ENCODE measurements around the gene SCYGR6. TPM values are rescaled to one million over a fixed set of nuclear protein-coding genes. Genes with fewer than 3 reads are reported as not detected.

Gene SCYGR6
- total and polyA plus RNA-seq, 4 donors = not detected

GRCh38 chr2:227706859-227707258 lies 17.7 kb downstream of the SCYGR6 start:
- Histone ChIP-seq H3K27ac (ENCODE audit: low read depth in 1 of 2, low read length in 2 of 2) (peak overlapping the region; percentile 19 to 50), H3K36me3 (ENCODE audit: control insufficient read depth in 4 of 4, insufficient read depth in 3 of 4, low read depth in 1 of 4, low read length in 3 of 4) (no peaks in the 10 kb centered on the region), H3K9ac (ENCODE audit: low read depth in 1 of 2, low read length in 2 of 2) (no peak overlapping the region), H3K9me3 (ENCODE audit: control insufficient read depth in 4 of 4, low read length in 3 of 4) (no peaks in the 10 kb centered on the region), H3K4me1 (ENCODE audit: control insufficient read depth in 4 of 4, insufficient read depth in 4 of 4, low read length in 3 of 4) (peaks cover 0 to 50% (median 41%) of the 10 kb centered on the region in 4 donors), H3K4me3 (ENCODE audit: low read depth in 1 of 3, low read length in 3 of 3) (peak overlapping the region in 1 of 3 donors; percentile 39), H3K27me3 (ENCODE audit: control insufficient read depth in 4 of 4, insufficient read depth in 4 of 4, low read length in 3 of 4) (no peaks in the 10 kb centered on the region)
- TF ChIP-seq, protein P1, sequence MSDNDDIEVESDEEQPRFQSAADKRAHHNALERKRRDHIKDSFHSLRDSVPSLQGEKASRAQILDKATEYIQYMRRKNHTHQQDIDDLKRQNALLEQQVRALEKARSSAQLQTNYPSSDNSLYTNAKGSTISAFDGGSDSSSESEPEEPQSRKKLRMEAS (IDR thresholded peaks at IDR 0.05) = peak; percentile 87
- TF ChIP-seq RXRA (IDR thresholded peaks at IDR 0.05) (peak; percentile 98), SP1 (IDR thresholded peaks at IDR 0.05) (peak; percentile 97), GABPA (IDR thresholded peaks at IDR 0.05 in 1 of 2, conservative IDR thresholded peaks at IDR 0.05 in 1 of 2) (no peak), RAD21 (IDR thresholded peaks at IDR 0.05) (peak; percentile 31 to 34), HNF4A (conservative IDR thresholded peaks at IDR 0.05) (peak; percentile 99 to 100), TAF1 (conservative IDR thresholded peaks at IDR 0.05) (no peak), EGR1 (IDR thresholded peaks at IDR 0.05; ENCODE audit: low read depth in 2 of 2) (no peak), NR2F2 (IDR thresholded peaks at IDR 0.05) (peak; percentile 67), REST (IDR thresholded peaks at IDR 0.05) (peak; percentile 59), FOXA1 (IDR thresholded peaks at IDR 0.05) (peak; percentile 68), ZBTB33 (IDR thresholded peaks at IDR 0.05) (peak; percentile 80), CTCF (IDR thresholded peaks at IDR 0.05; ENCODE audit: low read depth, low read length, missing input control) (no peak), FOXA2 (IDR thresholded peaks at IDR 0.05) (peak; percentile 69), JUND (IDR thresholded peaks at IDR 0.05) (peak; percentile 61 to 93), YY1 (IDR thresholded peaks at IDR 0.05) (peak; percentile 82), HNF4G (IDR thresholded peaks at IDR 0.05) (peak; percentile 95)
- TF ChIP-seq, protein P2, sequence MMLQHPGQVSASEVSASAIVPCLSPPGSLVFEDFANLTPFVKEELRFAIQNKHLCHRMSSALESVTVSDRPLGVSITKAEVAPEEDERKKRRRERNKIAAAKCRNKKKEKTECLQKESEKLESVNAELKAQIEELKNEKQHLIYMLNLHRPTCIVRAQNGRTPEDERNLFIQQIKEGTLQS (IDR thresholded peaks at IDR 0.05) = peak; percentile 67
- peak; percentile 59 for DNase-seq (ENCODE audit: low spot score)
- WGBS = 42% methylated on average over 4 of the region's 4 CpGs
